ENCODE results near the gene USP2. TPM values are rescaled to one million over a fixed set of nuclear protein-coding genes. Genes with fewer than 3 reads are reported as not detected.

USP2 gene
- total RNA-seq, 2 donors from 2014 or later = 38.9 to 58.7 TPM

- peaks cover 2% of the 10 kb centered on the region for H3K36me3 ChIP-seq
- peaks cover 0 to 75% of the 10 kb centered on the region in 2 donors for H3K4me1 ChIP-seq
- H3K9me3 ChIP-seq = no peaks in the 10 kb centered on the region
- TF ChIP-seq, protein P1, sequence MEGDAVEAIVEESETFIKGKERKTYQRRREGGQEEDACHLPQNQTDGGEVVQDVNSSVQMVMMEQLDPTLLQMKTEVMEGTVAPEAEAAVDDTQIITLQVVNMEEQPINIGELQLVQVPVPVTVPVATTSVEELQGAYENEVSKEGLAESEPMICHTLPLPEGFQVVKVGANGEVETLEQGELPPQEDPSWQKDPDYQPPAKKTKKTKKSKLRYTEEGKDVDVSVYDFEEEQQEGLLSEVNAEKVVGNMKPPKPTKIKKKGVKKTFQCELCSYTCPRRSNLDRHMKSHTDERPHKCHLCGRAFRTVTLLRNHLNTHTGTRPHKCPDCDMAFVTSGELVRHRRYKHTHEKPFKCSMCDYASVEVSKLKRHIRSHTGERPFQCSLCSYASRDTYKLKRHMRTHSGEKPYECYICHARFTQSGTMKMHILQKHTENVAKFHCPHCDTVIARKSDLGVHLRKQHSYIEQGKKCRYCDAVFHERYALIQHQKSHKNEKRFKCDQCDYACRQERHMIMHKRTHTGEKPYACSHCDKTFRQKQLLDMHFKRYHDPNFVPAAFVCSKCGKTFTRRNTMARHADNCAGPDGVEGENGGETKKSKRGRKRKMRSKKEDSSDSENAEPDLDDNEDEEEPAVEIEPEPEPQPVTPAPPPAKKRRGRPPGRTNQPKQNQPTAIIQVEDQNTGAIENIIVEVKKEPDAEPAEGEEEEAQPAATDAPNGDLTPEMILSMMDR (IDR thresholded peaks at IDR 0.05) = no peak
- H3K27ac ChIP-seq = peak overlapping the region; percentile 98 to 99
- DNase-seq (ENCODE audit: low spot score) = no peak
- H3K4me3 ChIP-seq = no peak overlapping the region
- no peaks in the 10 kb centered on the region for H3K27me3 ChIP-seq
Measured at GRCh38 chr11:119319700-119320239, 61.7 kb downstream of the USP2 start.

GRCh38 chr11:119319136-119319699 lies 62.3 kb downstream of the USP2 start:
- TF ChIP-seq, protein P1 (IDR thresholded peaks at IDR 0.05) = no peak
- Histone ChIP-seq H3K27me3 (no peaks in the 10 kb centered on the region), H3K4me1 (peaks cover 0 to 75% of the 10 kb centered on the region in 2 donors), H3K36me3 (peaks cover 8% of the 10 kb centered on the region), H3K27ac (peak overlapping the region; percentile 98 to 99), H3K4me3 (no peak overlapping the region), H3K9me3 (no peaks in the 10 kb centered on the region)
- DNase-seq (ENCODE audit: low spot score) = no peak

DNA sequence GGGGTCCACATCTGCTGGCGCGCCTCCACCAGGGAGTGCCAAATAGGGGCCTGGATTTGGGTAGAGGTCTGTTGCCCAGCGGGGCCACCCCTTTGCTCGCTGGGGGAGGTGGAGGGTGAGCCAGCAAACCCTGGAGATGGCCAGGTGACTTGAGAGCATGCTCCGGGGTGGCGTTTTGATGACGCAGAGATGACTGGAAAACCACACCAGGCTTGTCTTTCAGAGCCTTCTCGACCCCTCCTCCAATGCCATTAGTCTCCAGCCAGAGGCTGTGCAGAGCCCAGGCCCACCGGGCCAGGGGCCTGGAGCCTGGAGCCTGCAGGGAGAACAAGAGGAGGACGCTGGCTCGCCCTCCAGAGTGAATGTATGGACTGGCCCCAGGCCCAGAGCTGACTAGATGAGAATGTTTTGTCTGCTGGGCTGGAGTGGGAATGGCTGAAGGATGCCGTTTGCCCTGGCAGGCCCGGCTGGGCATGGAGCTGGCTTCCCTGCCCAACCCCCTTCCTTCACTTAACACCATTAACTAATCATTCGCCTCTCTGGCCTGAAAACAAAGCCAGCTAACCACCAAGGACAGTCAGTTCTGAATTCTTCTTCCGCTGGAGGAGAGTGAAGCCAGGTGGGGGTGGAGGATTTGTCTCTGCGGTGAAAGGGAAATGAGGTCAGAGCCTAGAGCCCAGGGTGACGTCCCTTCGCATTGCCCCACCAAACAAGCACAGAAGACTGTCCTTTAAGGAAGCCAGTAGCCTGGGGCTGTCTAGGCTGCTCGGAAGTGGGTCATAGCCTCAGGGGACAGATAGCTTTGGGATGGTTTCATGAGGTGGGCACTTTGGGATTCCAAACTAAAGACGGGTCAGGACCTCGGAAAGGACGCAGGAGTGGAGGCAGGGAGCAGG lies 63.0 kb downstream of the USP2 start:
- no peak for DNase-seq (ENCODE audit: low spot score)
- Histone ChIP-seq H3K4me1 (peaks cover 0 to 75% of the 10 kb centered on the region in 2 donors), H3K9me3 (no peaks in the 10 kb centered on the region), H3K27ac (peak overlapping the region; percentile 98 to 99), H3K36me3 (peaks cover 15% of the 10 kb centered on the region), H3K4me3 (no peak overlapping the region), H3K27me3 (no peaks in the 10 kb centered on the region)
- TF ChIP-seq, protein P1 (IDR thresholded peaks at IDR 0.05) = no peak

GRCh38 chr11:119317592-119318239 lies 63.8 kb downstream of the USP2 start:
- TF ChIP-seq, protein P1 (IDR thresholded peaks at IDR 0.05) = no peak
- peaks cover 0 to 75% of the 10 kb centered on the region in 2 donors for H3K4me1 ChIP-seq
- H3K9me3 ChIP-seq = no peaks in the 10 kb centered on the region
- peaks cover 23% of the 10 kb centered on the region for H3K36me3 ChIP-seq
- H3K27ac ChIP-seq = peak overlapping the region; percentile 98 to 99
- no peaks in the 10 kb centered on the region for H3K27me3 ChIP-seq
- no peak for DNase-seq (ENCODE audit: low spot score)
- H3K4me3 ChIP-seq = peak overlapping the region; percentile 73 to 85

DNA sequence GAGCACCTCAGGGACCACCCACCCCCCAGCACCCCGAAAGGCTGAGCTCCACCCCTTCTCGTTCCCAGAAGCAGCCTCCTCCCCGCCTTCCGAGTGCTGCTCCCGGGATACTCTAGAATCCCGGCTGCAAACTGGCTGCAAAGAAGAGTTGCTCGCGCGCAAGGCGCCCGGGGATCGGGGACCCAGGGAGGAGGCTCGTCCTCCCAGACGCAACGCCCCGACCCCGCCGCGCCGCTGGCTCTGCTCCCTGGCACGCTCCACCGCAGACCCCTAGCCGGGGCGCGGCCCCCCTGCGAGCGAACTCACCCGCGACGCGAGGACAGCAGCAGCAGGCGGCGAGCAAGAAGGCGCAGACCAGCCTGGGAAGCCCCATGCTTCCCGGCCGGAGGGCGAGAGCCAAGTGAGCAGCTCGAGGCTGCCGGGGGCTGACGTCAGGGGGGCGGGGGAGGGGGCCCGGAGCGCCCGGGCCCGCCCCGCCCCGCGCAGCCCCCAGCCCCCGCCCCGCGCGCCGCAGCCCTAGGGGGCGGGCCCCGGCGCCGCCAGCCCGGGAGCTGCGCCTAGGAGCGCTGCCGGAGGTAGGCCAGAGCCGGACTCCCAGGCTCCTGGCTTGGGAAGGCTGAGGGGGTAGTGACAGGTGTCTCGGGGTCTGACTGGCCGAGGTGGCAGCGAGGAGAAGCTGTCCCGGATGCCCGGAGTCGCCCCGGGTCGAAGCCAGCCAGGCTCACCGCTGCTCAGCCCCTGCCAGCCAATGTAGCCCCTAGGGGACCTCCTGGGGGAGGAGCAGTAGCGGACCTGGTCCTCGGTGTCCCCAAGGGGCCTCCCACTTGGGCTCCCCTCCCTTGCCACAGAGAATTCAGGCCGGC lies 64.5 kb downstream of the USP2 start, which contains the start of gene MCAM:
Gene MCAM, minus strand, starts transcription at position 402 of the 863 bp plus-strand sequence. Its CDS starts 29 bp downstream, at position 373.
- peaks cover 0 to 68% of the 10 kb centered on the region in 2 donors for H3K4me1 ChIP-seq
- DNase-seq (ENCODE audit: low spot score) = no peak
- peak within 1 kb of the TSS; percentile 73 to 85 for H3K4me3 ChIP-seq
- H3K9me3 ChIP-seq = no peaks in the 10 kb centered on the region
- H3K36me3 ChIP-seq = peaks cover 30% of the 10 kb centered on the region
- peak within 1 kb of the TSS; percentile 98 to 99 for H3K27ac ChIP-seq
- TF ChIP-seq, protein P1 (IDR thresholded peaks at IDR 0.05) = no peak
- no peaks in the 10 kb centered on the region for H3K27me3 ChIP-seq

Measured in right atrium auricular region (tissue), 2 donors.